ENCODE measurements around the gene NFYC.

Gene NFYC

GRCh38 chr1:40743860-40744259 is 52.4 kb downstream of the NFYC start:
- Histone ChIP-seq H3K27me3 (ENCODE audit: control insufficient read depth in 5 of 5, insufficient read depth in 4 of 5, low read length in 5 of 5) (no peaks in the 10 kb centered on the region), H3K4me3 (ENCODE audit: low read depth in 1 of 5, low read length in 5 of 5) (no peak overlapping the region), H3K27ac (ENCODE audit: low read depth, low read length) (no peak overlapping the region), H3K36me3 (ENCODE audit: control insufficient read depth in 5 of 5, insufficient read depth in 5 of 5, low read length in 5 of 5) (peaks cover 31 to 50% (median 43%) of the 10 kb centered on the region in 5 donors), H3K9ac (ENCODE audit: low read length in 5 of 5) (no peak overlapping the region), H3K9me3 (ENCODE audit: control insufficient read depth in 5 of 5, low read length in 5 of 5) (no peaks in the 10 kb centered on the region), H3K4me1 (ENCODE audit: control insufficient read depth in 5 of 5, insufficient read depth in 5 of 5, low read length in 5 of 5) (peaks cover 0 to 13% (median 0%) of the 10 kb centered on the region in 5 donors)

GRCh38 chr1:40745176-40745575 is 53.7 kb downstream of the NFYC start:
- Histone ChIP-seq H3K9me3 (ENCODE audit: control insufficient read depth in 5 of 5, low read length in 5 of 5) (no peaks in the 10 kb centered on the region), H3K27ac (ENCODE audit: low read depth, low read length) (no peak overlapping the region), H3K36me3 (ENCODE audit: control insufficient read depth in 5 of 5, insufficient read depth in 5 of 5, low read length in 5 of 5) (peaks cover 31 to 48% (median 40%) of the 10 kb centered on the region in 5 donors), H3K4me3 (ENCODE audit: low read depth in 1 of 5, low read length in 5 of 5) (no peak overlapping the region), H3K9ac (ENCODE audit: low read length in 5 of 5) (no peak overlapping the region), H3K27me3 (ENCODE audit: control insufficient read depth in 5 of 5, insufficient read depth in 4 of 5, low read length in 5 of 5) (no peaks in the 10 kb centered on the region), H3K4me1 (ENCODE audit: control insufficient read depth in 5 of 5, insufficient read depth in 5 of 5, low read length in 5 of 5) (peaks cover 0 to 18% (median 0%) of the 10 kb centered on the region in 5 donors)

GRCh38 chr1:40746344-40747090 is 55.0 kb downstream of the NFYC start:
- Histone ChIP-seq H3K4me3 (ENCODE audit: low read depth in 1 of 5, low read length in 5 of 5) (no peak overlapping the region), H3K36me3 (ENCODE audit: control insufficient read depth in 5 of 5, insufficient read depth in 5 of 5, low read length in 5 of 5) (peaks cover 36 to 56% (median 40%) of the 10 kb centered on the region in 5 donors), H3K9ac (ENCODE audit: low read length in 5 of 5) (no peak overlapping the region), H3K27ac (ENCODE audit: low read depth, low read length) (no peak overlapping the region), H3K4me1 (ENCODE audit: control insufficient read depth in 5 of 5, insufficient read depth in 5 of 5, low read length in 5 of 5) (peaks cover 0 to 13% (median 0%) of the 10 kb centered on the region in 5 donors), H3K9me3 (ENCODE audit: control insufficient read depth in 5 of 5, low read length in 5 of 5) (no peaks in the 10 kb centered on the region), H3K27me3 (ENCODE audit: control insufficient read depth in 5 of 5, insufficient read depth in 4 of 5, low read length in 5 of 5) (no peaks in the 10 kb centered on the region)

- peaks cover 0 to 13% (median 0%) of the 10 kb centered on the region in 5 donors for H3K4me1 ChIP-seq (ENCODE audit: control insufficient read depth in 5 of 5, insufficient read depth in 5 of 5, low read length in 5 of 5)
- no peak overlapping the region for H3K27ac ChIP-seq (ENCODE audit: low read depth, low read length)
- no peak overlapping the region for H3K4me3 ChIP-seq (ENCODE audit: low read depth in 1 of 5, low read length in 5 of 5)
- no peaks in the 10 kb centered on the region for H3K27me3 ChIP-seq (ENCODE audit: control insufficient read depth in 5 of 5, insufficient read depth in 4 of 5, low read length in 5 of 5)
- no peak overlapping the region for H3K9ac ChIP-seq (ENCODE audit: low read length in 5 of 5)
- peaks cover 40 to 56% (median 47%) of the 10 kb centered on the region in 5 donors for H3K36me3 ChIP-seq (ENCODE audit: control insufficient read depth in 5 of 5, insufficient read depth in 5 of 5, low read length in 5 of 5)
- no peaks in the 10 kb centered on the region for H3K9me3 ChIP-seq (ENCODE audit: control insufficient read depth in 5 of 5, low read length in 5 of 5)
These were observed 57.6 kb downstream of the NFYC start for GRCh38 chr1:40748841-40749718.

- Histone ChIP-seq H3K27me3 (ENCODE audit: control insufficient read depth in 5 of 5, insufficient read depth in 4 of 5, low read length in 5 of 5) (no peaks in the 10 kb centered on the region), H3K9me3 (ENCODE audit: control insufficient read depth in 5 of 5, low read length in 5 of 5) (no peaks in the 10 kb centered on the region), H3K4me3 (ENCODE audit: low read depth in 1 of 5, low read length in 5 of 5) (no peak overlapping the region), H3K36me3 (ENCODE audit: control insufficient read depth in 5 of 5, insufficient read depth in 5 of 5, low read length in 5 of 5) (peaks cover 46 to 63% (median 50%) of the 10 kb centered on the region in 5 donors), H3K9ac (ENCODE audit: low read length in 5 of 5) (peak overlapping the region in 1 of 5 donors; percentile 32), H3K4me1 (ENCODE audit: control insufficient read depth in 5 of 5, insufficient read depth in 5 of 5, low read length in 5 of 5) (peaks cover 0 to 13% (median 4%) of the 10 kb centered on the region in 5 donors), H3K27ac (ENCODE audit: low read depth, low read length) (no peak overlapping the region)
These were observed 58.3 kb downstream of the NFYC start for GRCh38 chr1:40749817-40750216.

- Histone ChIP-seq H3K36me3 (ENCODE audit: control insufficient read depth in 5 of 5, insufficient read depth in 5 of 5, low read length in 5 of 5) (peaks cover 49 to 69% (median 56%) of the 10 kb centered on the region in 5 donors), H3K27ac (ENCODE audit: low read depth, low read length) (no peak overlapping the region), H3K27me3 (ENCODE audit: control insufficient read depth in 5 of 5, insufficient read depth in 4 of 5, low read length in 5 of 5) (no peaks in the 10 kb centered on the region), H3K4me3 (ENCODE audit: low read depth in 1 of 5, low read length in 5 of 5) (no peak overlapping the region), H3K4me1 (ENCODE audit: control insufficient read depth in 5 of 5, insufficient read depth in 5 of 5, low read length in 5 of 5) (peaks cover 0 to 18% (median 9%) of the 10 kb centered on the region in 5 donors), H3K9ac (ENCODE audit: low read length in 5 of 5) (no peak overlapping the region), H3K9me3 (ENCODE audit: control insufficient read depth in 5 of 5, low read length in 5 of 5) (no peaks in the 10 kb centered on the region)
These were observed 59.0 kb downstream of the NFYC start for GRCh38 chr1:40750451-40750908.

- Histone ChIP-seq H3K36me3 (ENCODE audit: control insufficient read depth in 5 of 5, insufficient read depth in 5 of 5, low read length in 5 of 5) (peaks cover 54 to 83% (median 66%) of the 10 kb centered on the region in 5 donors), H3K9ac (ENCODE audit: low read length in 5 of 5) (no peak overlapping the region), H3K4me3 (ENCODE audit: low read depth in 1 of 5, low read length in 5 of 5) (no peak overlapping the region), H3K9me3 (ENCODE audit: control insufficient read depth in 5 of 5, low read length in 5 of 5) (no peaks in the 10 kb centered on the region), H3K27me3 (ENCODE audit: control insufficient read depth in 5 of 5, insufficient read depth in 4 of 5, low read length in 5 of 5) (no peaks in the 10 kb centered on the region), H3K27ac (ENCODE audit: low read depth, low read length) (no peak overlapping the region), H3K4me1 (ENCODE audit: control insufficient read depth in 5 of 5, insufficient read depth in 5 of 5, low read length in 5 of 5) (peaks cover 0 to 20% (median 14%) of the 10 kb centered on the region in 5 donors)
These were observed 60.3 kb downstream of the NFYC start for GRCh38 chr1:40751802-40752201.

GRCh38 chr1:40753142-40753882 is 61.8 kb downstream of the NFYC start:
- no peaks in the 10 kb centered on the region for H3K27me3 ChIP-seq (ENCODE audit: control insufficient read depth in 5 of 5, insufficient read depth in 4 of 5, low read length in 5 of 5)
- H3K36me3 ChIP-seq (ENCODE audit: control insufficient read depth in 5 of 5, insufficient read depth in 5 of 5, low read length in 5 of 5): peaks cover 54 to 88% (median 73%) of the 10 kb centered on the region in 5 donors
- H3K4me3 ChIP-seq (ENCODE audit: low read depth in 1 of 5, low read length in 5 of 5): no peak overlapping the region
- H3K4me1 ChIP-seq (ENCODE audit: control insufficient read depth in 5 of 5, insufficient read depth in 5 of 5, low read length in 5 of 5): peaks cover 0 to 20% (median 14%) of the 10 kb centered on the region in 5 donors
- H3K27ac ChIP-seq (ENCODE audit: low read depth, low read length): no peak overlapping the region
- no peaks in the 10 kb centered on the region for H3K9me3 ChIP-seq (ENCODE audit: control insufficient read depth in 5 of 5, low read length in 5 of 5)
- no peak overlapping the region for H3K9ac ChIP-seq (ENCODE audit: low read length in 5 of 5)

GRCh38 chr1:40754201-40754600 is 62.7 kb downstream of the NFYC start:
- Histone ChIP-seq H3K36me3 (ENCODE audit: control insufficient read depth in 5 of 5, insufficient read depth in 5 of 5, low read length in 5 of 5) (peaks cover 51 to 88% (median 75%) of the 10 kb centered on the region in 5 donors), H3K4me3 (ENCODE audit: low read depth in 1 of 5, low read length in 5 of 5) (no peak overlapping the region), H3K4me1 (ENCODE audit: control insufficient read depth in 5 of 5, insufficient read depth in 5 of 5, low read length in 5 of 5) (peaks cover 0 to 19% (median 14%) of the 10 kb centered on the region in 5 donors), H3K27ac (ENCODE audit: low read depth, low read length) (no peak overlapping the region), H3K27me3 (ENCODE audit: control insufficient read depth in 5 of 5, insufficient read depth in 4 of 5, low read length in 5 of 5) (no peaks in the 10 kb centered on the region), H3K9me3 (ENCODE audit: control insufficient read depth in 5 of 5, low read length in 5 of 5) (no peaks in the 10 kb centered on the region), H3K9ac (ENCODE audit: low read length in 5 of 5) (no peak overlapping the region)

All from subcutaneous abdominal adipose tissue (tissue), 5 donors.